A549 (cell line): ENCODE results near the gene GSTP1. TPM values are rescaled to one million over a fixed set of nuclear protein-coding genes. Genes with fewer than 3 reads are reported as not detected.

Experiments used
- ATAC-seq, 2 experiments: fragments of 200-7000 bp in 1 of 2; fragments of >200 bp in 1 of 2; cut with Nextera tagmentation in 1 of 2; cut with Tn5 transposase in 1 of 2; 3 replicates each; pipeline versions ENCODE4 v1.8.0 to v1.9.1; 2018 to 2020; ENCODE audit warnings: mild to moderate bottlenecking in 1 of 2, moderate library complexity in 1 of 2
- CTCF ChIA-PET: fragments of 300-600 bp; sonication (Branson Sonifier 250); formaldehyde crosslinking; extraction: SDS; loops from one replicate; lab custom pipeline; 2021; ENCODE audit warnings: antibody characterized with exemption, inconsistent platforms; lab: Yijun Ruan, JAX
- POLR2A ChIA-PET: fragments of 350-600 bp; formaldehyde crosslinking; extraction: SDS; loops from one replicate; lab custom pipeline; 2021; ENCODE audit warnings: antibody characterized with exemption, inconsistent platforms; lab: Yijun Ruan, JAX
- DNase-seq, 2 experiments: peaks; one replicate each; pipeline versions ENCODE4 v3.0.0 to v3.0.0-alpha.2; 2011 to 2016; ENCODE audit warnings: low read depth in 1 of 2, low spot score in 1 of 2
- FAIRE-seq: peaks from 2 replicates; lab custom pipeline; 2011; peaks lifted over from hg19 to GRCh38; lab: Jason Lieb, UNC
- H3K27ac ChIP-seq, 2 experiments: fragments of >200 bp; sonication (Bioruptor Twin); formaldehyde crosslinking; 3 replicates each; pipeline ENCODE4 v1.5.1; 2016 to 2017
- H3K4me1 ChIP-seq: fragments of >200 bp; sonication (Bioruptor Twin); formaldehyde crosslinking; 3 replicates; pipeline ENCODE4 v1.6.1; 2016
- H3K4me2 ChIP-seq: fragments of >200 bp; sonication (Bioruptor Twin); formaldehyde crosslinking; 3 replicates; pipeline ENCODE4 v1.6.1; 2016
- H3K4me3 ChIP-seq: fragments of >200 bp; sonication (Bioruptor Twin); formaldehyde crosslinking; 3 replicates; pipeline ENCODE4 v1.5.1; 2016
- H3K9me3 ChIP-seq: fragments of >200 bp; sonication (Bioruptor Twin); formaldehyde crosslinking; 3 replicates; pipeline ENCODE4 v1.6.1; 2016
- CTCF ChIP-seq: fragments of >200 bp; sonication (Bioruptor Twin); formaldehyde crosslinking; IDR thresholded peaks from 3 replicates; pipeline ENCODE4 v1.5.1; 2016
- E2F6 ChIP-seq: IDR thresholded peaks from 2 replicates; pipeline ENCODE4 v1.6.1; 2012; ENCODE audit warnings: low read depth, borderline replicate concordance
- ELK1 ChIP-seq: fragments of 150-350 bp; IDR thresholded peaks from 2 replicates; pipeline ENCODE4 v1.6.1; 2014; ENCODE audit warnings: low read depth, mild to moderate bottlenecking, low read length
- FOXS1 ChIP-seq: fragments of 250-450 bp; sonication (Bioruptor Pico); IDR thresholded peaks from 2 replicates; pipeline ENCODE4 v1.5.0; 2020; ENCODE audit warnings: mild to moderate bottlenecking, moderate library complexity
- GATA3 ChIP-seq: IDR thresholded peaks from 2 replicates; pipeline ENCODE4 v1.6.1; 2012; ENCODE audit warnings: borderline replicate concordance
- HDAC2 ChIP-seq: fragments of 200-600 bp; sonication (generic); IDR thresholded peaks from 2 replicates; pipeline ENCODE4 v1.6.1; 2016
- HES2 ChIP-seq: fragments of >200 bp; sonication (Bioruptor Twin); formaldehyde crosslinking; IDR thresholded peaks from 2 replicates; pipeline ENCODE4 v1.6.1; 2016
- HMGXB4 ChIP-seq: fragments of 250-450 bp; sonication (Bioruptor Pico); IDR thresholded peaks from 2 replicates; pipeline ENCODE4 v1.5.0; 2021; ENCODE audit warnings: mild to moderate bottlenecking, moderate library complexity, borderline replicate concordance
- HOXA7 ChIP-seq: fragments of 250-450 bp; sonication (Bioruptor Pico); IDR thresholded peaks from 2 replicates; pipeline ENCODE4 v1.5.0; 2020; ENCODE audit warnings: mild to moderate bottlenecking, moderate library complexity
- HOXB13 ChIP-seq: fragments of 250-450 bp; sonication (Bioruptor Pico); IDR thresholded peaks from 2 replicates; pipeline ENCODE4 v1.5.0; 2020; ENCODE audit warnings: low read depth, mild to moderate bottlenecking, moderate library complexity
- HOXB5 ChIP-seq: fragments of 250-450 bp; sonication (Bioruptor Pico); IDR thresholded peaks from 2 replicates; pipeline ENCODE4 v1.5.0; 2020; ENCODE audit warnings: mild to moderate bottlenecking, moderate library complexity
- MAZ ChIP-seq: fragments of 150-350 bp; IDR thresholded peaks from 2 replicates; pipeline ENCODE4 v1.6.1; 2014; ENCODE audit warnings: antibody characterized with exemption, low read depth, low read length, borderline replicate concordance
- MYC ChIP-seq: IDR thresholded peaks from 2 replicates; pipeline ENCODE4 v1.6.1; 2012; ENCODE audit warnings: mild to moderate bottlenecking, inconsistent platforms, low read length, improper control_type of control experiment, borderline replicate concordance
- NPAS2 ChIP-seq: fragments of 250-450 bp; sonication (Bioruptor Pico); IDR thresholded peaks from 2 replicates; pipeline ENCODE4 v1.8.0; 2022; ENCODE audit warnings: mild to moderate bottlenecking, moderate library complexity, borderline replicate concordance
- POLR2AphosphoS2 ChIP-seq: conservative IDR thresholded peaks from 2 replicates; pipeline ENCODE4 v1.6.1; 2012; ENCODE audit warnings: low read length, improper control_type of control experiment, inconsistent platforms
- RARB ChIP-seq: fragments of 250-450 bp; sonication (Bioruptor Pico); IDR thresholded peaks from 2 replicates; pipeline ENCODE4 v1.8.0; 2021; ENCODE audit warnings: mild to moderate bottlenecking, moderate library complexity
- REST ChIP-seq: fragments of 200-600 bp; sonication (generic); IDR thresholded peaks from 2 replicates; pipeline ENCODE4 v1.6.1; 2016; ENCODE audit warnings: antibody characterized with exemption, mild to moderate bottlenecking, moderate library complexity
- RFX5 ChIP-seq: fragments of 450-650 bp; IDR thresholded peaks from 2 replicates; pipeline ENCODE4 v1.7.1; 2014; ENCODE audit warnings: antibody characterized with exemption, mild to moderate bottlenecking, moderate library complexity
- SREBF2 ChIP-seq: fragments of 450-650 bp; IDR thresholded peaks from 2 replicates; pipeline ENCODE4 v1.6.1; 2014; ENCODE audit warnings: mild to moderate bottlenecking, moderate library complexity
- TP53 ChIP-seq: fragments of 250-450 bp; sonication (Bioruptor Pico); IDR thresholded peaks from 2 replicates; pipeline ENCODE4 v1.5.0; 2021; ENCODE audit warnings: mild to moderate bottlenecking, moderate library complexity
- ZC3H11A ChIP-seq: fragments of 450-650 bp; IDR thresholded peaks from 2 replicates; pipeline ENCODE4 v1.6.1; 2014; ENCODE audit warnings: antibody characterized with exemption, mild to moderate bottlenecking
- WGBS: methylation state at CpG from one replicate; pipeline ENCODE4 v1.1.6; 2017; ENCODE audit errors: missing lambda C conversion rate; 5-methylcytosine and 5-hydroxymethylcytosine counted together
- polyA plus RNA-seq, 4 experiments: library from polyadenylated mRNA; depleted of rRNA in 3 of 4; stranded (reverse); fragments of >200 nt; fragmentation: RNase III in 1 of 4; extraction: RNeasy Plus Mini Kit Qiagen cat#74134 plus additional on column Dnase treatment in 1 of 4; gene quantifications; 2 replicates in 3 of 4; 3 replicates in 1 of 4; pipeline ENCODE4 v1.2.3, GENCODE V29; 2011 to 2017

GSTP1 gene
- polyA plus RNA-seq, 2 of the 4 experiments (the other 2 are of a cell fraction): 991 to 1,034 TPM

GRCh38 chr11:67542971-67543370, 40.6 kb upstream of the GSTP1 start:
- no peak for DNase-seq
- CTCF ChIA-PET: interaction anchor here (2.8 to 4.1 kb wide), 2 partner anchors 19 to 30 kb away, joined by 12 to 14 read pairs; no protein-coding TSS in a partner anchor
- 81% methylated on average over 6 of the region's 7 CpGs for WGBS
- Histone ChIP-seq H3K9me3 (no peaks in the 10 kb centered on the region), H3K4me3 (no peak overlapping the region), H3K27ac (no peak overlapping the region), H3K4me1 (peaks cover 12% of the 10 kb centered on the region), H3K4me2 (no peak overlapping the region)
- POLR2A ChIA-PET: no interaction called here
- ATAC-seq: no peak
- TF ChIP-seq MYC (no peak), POLR2AphosphoS2 (no peak), E2F6 (no peak), ZC3H11A (no peak), HDAC2 (no peak), HMGXB4 (CRISPR knock-in tag) (no peak), CTCF (no peak), HOXB13 (CRISPR knock-in tag) (no peak), HOXA7 (CRISPR knock-in tag) (no peak), HOXB5 (CRISPR knock-in tag) (no peak), MAZ (no peak), FOXS1 (no peak)
- FAIRE-seq: no peak

GRCh38 chr11:67543585-67543984, 40.0 kb upstream of the GSTP1 start:
- ATAC-seq (no peak), DNase-seq (no peak), FAIRE-seq (no peak)
- H3K4me1 ChIP-seq: peaks cover 12% of the 10 kb centered on the region
- no peak for TF ChIP-seq TP53 (CRISPR knock-in tag)
- no peak for TF ChIP-seq REST
- TF ChIP-seq GATA3: no peak
- TF ChIP-seq ELK1: no peak
- TF ChIP-seq RARB (CRISPR knock-in tag): no peak
- TF ChIP-seq SREBF2: no peak
- no peak for TF ChIP-seq MAZ
- TF ChIP-seq RFX5: no peak
- TF ChIP-seq NPAS2 (CRISPR knock-in tag): no peak
- no peak for TF ChIP-seq HES2
- H3K9me3 ChIP-seq: no peaks in the 10 kb centered on the region
- no peak overlapping the region for H3K4me2 ChIP-seq
- no peak overlapping the region for H3K4me3 ChIP-seq
- ChIA-PET POLR2A (no interaction called here), CTCF (interaction anchor here (4.1 kb wide), 1 partner anchor 29 kb away, joined by 12 read pairs; no protein-coding TSS in a partner anchor)
- no peak overlapping the region for H3K27ac ChIP-seq
- 70% methylated on average over 2 of the region's 2 CpGs for WGBS
